ENCODE data around the gene TGM6. TPM values are rescaled to one million over a fixed set of nuclear protein-coding genes. Genes with fewer than 3 reads are reported as not detected.

Gene TGM6
- total and polyA plus RNA-seq, 2 experiments from 2014 or later = not detected

DNA sequence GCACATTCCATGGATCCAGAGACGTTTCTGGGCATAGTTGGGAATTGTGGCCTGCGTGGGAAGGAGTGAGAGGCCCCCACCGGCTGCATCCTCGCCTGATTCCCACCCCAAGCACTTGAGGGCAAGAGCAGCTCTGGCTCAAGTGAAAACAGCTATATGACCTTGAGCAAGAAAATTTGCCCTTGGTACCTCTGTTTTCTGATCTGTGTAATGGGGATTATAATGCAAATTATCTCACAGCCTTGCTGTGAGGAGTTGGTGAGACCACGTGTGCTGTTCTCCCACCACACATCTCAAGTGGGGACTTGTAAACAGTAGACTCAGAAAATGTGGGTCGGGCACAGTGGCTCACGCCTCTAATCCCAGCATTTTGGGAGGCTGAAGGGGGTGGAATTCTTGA, 602 bp downstream of the TGM6 start:
- Histone ChIP-seq H3K36me3 (replicated peaks; ENCODE audit: insufficient read depth, low read depth) (no peaks in the 10 kb centered on the region), H3K9me2 (replicated peaks; ENCODE audit: insufficient read depth) (no peaks in the 10 kb centered on the region), H4K20me1 (ENCODE audit: insufficient read depth, poor library complexity, severe bottlenecking) (no peaks in the 10 kb centered on the region), H3K4me1 (ENCODE audit: insufficient read depth) (no peaks in the 10 kb centered on the region), H3K9me3 (ENCODE audit: low read depth) (no peaks in the 10 kb centered on the region), H3K27me3 (no peaks in the 10 kb centered on the region), H3K27ac (no peak overlapping the region), H3K4me2 (no peak overlapping the region), H2AFZ (no peak overlapping the region), H3K79me2 (no peaks in the 10 kb centered on the region), H3K4me3 (no peak overlapping the region)
- WGBS (ENCODE audit: low lambda C conversion rate, missing lambda C conversion rate) = 78% methylated on average over 7 of the region's 7 CpGs
- TF ChIP-seq EZH2phosphoT487 (IDR thresholded peaks at IDR 0.05; ENCODE audit: low read depth, severe bottlenecking, unreplicated experiment) (no peak), EZH2 (IDR thresholded peaks at IDR 0.05; ENCODE audit: borderline replicate concordance) (no peak)
- TF ChIP-seq, protein P1, sequence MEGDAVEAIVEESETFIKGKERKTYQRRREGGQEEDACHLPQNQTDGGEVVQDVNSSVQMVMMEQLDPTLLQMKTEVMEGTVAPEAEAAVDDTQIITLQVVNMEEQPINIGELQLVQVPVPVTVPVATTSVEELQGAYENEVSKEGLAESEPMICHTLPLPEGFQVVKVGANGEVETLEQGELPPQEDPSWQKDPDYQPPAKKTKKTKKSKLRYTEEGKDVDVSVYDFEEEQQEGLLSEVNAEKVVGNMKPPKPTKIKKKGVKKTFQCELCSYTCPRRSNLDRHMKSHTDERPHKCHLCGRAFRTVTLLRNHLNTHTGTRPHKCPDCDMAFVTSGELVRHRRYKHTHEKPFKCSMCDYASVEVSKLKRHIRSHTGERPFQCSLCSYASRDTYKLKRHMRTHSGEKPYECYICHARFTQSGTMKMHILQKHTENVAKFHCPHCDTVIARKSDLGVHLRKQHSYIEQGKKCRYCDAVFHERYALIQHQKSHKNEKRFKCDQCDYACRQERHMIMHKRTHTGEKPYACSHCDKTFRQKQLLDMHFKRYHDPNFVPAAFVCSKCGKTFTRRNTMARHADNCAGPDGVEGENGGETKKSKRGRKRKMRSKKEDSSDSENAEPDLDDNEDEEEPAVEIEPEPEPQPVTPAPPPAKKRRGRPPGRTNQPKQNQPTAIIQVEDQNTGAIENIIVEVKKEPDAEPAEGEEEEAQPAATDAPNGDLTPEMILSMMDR (IDR thresholded peaks at IDR 0.05; ENCODE audit: poor library complexity) = no peak
- no peak for DNase-seq (ENCODE audit: low spot score)

DNA sequence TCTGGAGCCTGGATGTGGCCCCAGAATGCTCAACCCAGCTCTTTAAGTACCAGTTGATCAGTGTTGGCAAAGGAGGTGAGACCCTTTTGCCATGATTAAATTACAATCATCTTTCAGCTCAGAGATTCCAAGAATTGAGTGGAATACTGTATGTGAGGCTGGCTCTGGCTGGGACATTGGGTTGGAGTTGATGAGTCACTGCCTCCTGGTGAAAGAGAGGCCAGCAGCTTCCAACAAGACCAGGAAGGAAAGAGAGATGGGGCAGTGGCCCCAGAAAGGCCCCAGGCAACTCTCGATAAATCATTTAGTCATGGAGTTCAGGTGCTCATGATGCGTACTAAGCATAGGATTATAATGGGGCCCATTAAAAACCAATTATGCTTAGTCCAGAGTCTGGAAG, 2.1 kb downstream of the TGM6 start:
- 97% methylated on average over 2 of the region's 2 CpGs for WGBS (ENCODE audit: low lambda C conversion rate, missing lambda C conversion rate)
- Histone ChIP-seq H3K4me3 (no peak overlapping the region), H3K9me2 (replicated peaks; ENCODE audit: insufficient read depth) (no peaks in the 10 kb centered on the region), H3K4me1 (ENCODE audit: insufficient read depth) (no peaks in the 10 kb centered on the region), H3K9me3 (ENCODE audit: low read depth) (no peaks in the 10 kb centered on the region), H3K36me3 (replicated peaks; ENCODE audit: insufficient read depth, low read depth) (no peaks in the 10 kb centered on the region), H3K27ac (no peak overlapping the region), H3K79me2 (no peaks in the 10 kb centered on the region), H3K27me3 (no peaks in the 10 kb centered on the region), H4K20me1 (ENCODE audit: insufficient read depth, poor library complexity, severe bottlenecking) (no peaks in the 10 kb centered on the region), H3K4me2 (no peak overlapping the region), H2AFZ (no peak overlapping the region)
- no peak for DNase-seq (ENCODE audit: low spot score)
- TF ChIP-seq, protein P1 (IDR thresholded peaks at IDR 0.05; ENCODE audit: poor library complexity) = no peak
- no peak for TF ChIP-seq EZH2phosphoT487 (IDR thresholded peaks at IDR 0.05; ENCODE audit: low read depth, severe bottlenecking, unreplicated experiment)
- TF ChIP-seq EZH2 (IDR thresholded peaks at IDR 0.05; ENCODE audit: borderline replicate concordance) = no peak

DNA sequence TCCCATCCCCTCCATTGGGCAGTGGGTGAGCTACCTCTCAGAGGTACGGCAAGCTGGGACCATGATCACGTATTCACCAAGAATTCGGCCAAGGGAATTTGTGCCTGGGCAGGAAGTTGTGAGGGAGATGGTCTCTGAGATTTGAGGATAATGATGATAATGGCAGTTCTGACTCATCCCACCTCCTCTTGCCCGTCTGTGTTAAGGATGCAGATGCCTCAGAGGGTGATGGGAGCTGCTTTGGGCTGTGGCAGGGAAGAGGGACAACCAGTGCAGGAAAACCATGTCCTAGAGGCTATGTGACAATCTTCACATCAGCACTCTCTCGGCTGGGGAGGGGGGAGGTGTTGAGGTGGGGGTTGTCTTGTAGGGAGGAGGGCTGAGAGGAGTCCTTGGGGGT, 4.3 kb downstream of the TGM6 start:
- TF ChIP-seq EZH2phosphoT487 (IDR thresholded peaks at IDR 0.05; ENCODE audit: low read depth, severe bottlenecking, unreplicated experiment) (no peak), EZH2 (IDR thresholded peaks at IDR 0.05; ENCODE audit: borderline replicate concordance) (no peak)
- TF ChIP-seq, protein P1 (IDR thresholded peaks at IDR 0.05; ENCODE audit: poor library complexity) = no peak
- Histone ChIP-seq H3K4me2 (no peak overlapping the region), H3K9me3 (ENCODE audit: low read depth) (no peaks in the 10 kb centered on the region), H4K20me1 (ENCODE audit: insufficient read depth, poor library complexity, severe bottlenecking) (no peaks in the 10 kb centered on the region), H3K27me3 (no peaks in the 10 kb centered on the region), H3K4me3 (no peak overlapping the region), H3K9me2 (replicated peaks; ENCODE audit: insufficient read depth) (no peaks in the 10 kb centered on the region), H3K79me2 (no peaks in the 10 kb centered on the region), H3K4me1 (ENCODE audit: insufficient read depth) (no peaks in the 10 kb centered on the region), H3K36me3 (replicated peaks; ENCODE audit: insufficient read depth, low read depth) (no peaks in the 10 kb centered on the region), H3K27ac (no peak overlapping the region), H2AFZ (no peak overlapping the region)
- no peak for DNase-seq (ENCODE audit: low spot score)
- WGBS (ENCODE audit: low lambda C conversion rate, missing lambda C conversion rate) = 60% methylated on average over 5 of the region's 5 CpGs

DNA sequence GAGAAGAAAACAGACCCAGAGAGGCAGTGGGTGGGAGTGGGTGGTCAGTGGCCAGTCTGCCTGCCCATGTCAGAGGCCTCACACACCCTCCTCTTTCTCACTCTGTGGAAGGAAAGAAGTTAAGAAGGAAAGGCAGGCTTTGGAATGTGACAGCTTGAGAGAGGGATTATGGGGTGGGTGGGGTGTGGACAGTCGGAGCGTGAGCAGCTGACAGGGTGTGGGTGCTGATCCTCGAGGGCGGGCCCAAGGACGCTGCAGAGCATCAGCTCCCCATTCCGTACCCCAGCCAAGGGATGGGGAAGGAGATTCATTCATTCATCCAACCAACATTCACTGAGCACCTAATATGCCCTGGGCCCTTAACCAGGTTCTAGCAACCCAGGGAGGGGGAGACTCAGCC, 4.8 kb downstream of the TGM6 start:
- H3K9me3 ChIP-seq (ENCODE audit: low read depth) = no peaks in the 10 kb centered on the region
- no peak for DNase-seq (ENCODE audit: low spot score)
- no peak overlapping the region for H2AFZ ChIP-seq
- no peak overlapping the region for H3K27ac ChIP-seq
- H3K9me2 ChIP-seq (replicated peaks; ENCODE audit: insufficient read depth) = no peaks in the 10 kb centered on the region
- TF ChIP-seq EZH2 (IDR thresholded peaks at IDR 0.05; ENCODE audit: borderline replicate concordance) (no peak), EZH2phosphoT487 (IDR thresholded peaks at IDR 0.05; ENCODE audit: low read depth, severe bottlenecking, unreplicated experiment) (no peak)
- TF ChIP-seq, protein P1 (IDR thresholded peaks at IDR 0.05; ENCODE audit: poor library complexity) = no peak
- H3K27me3 ChIP-seq = no peaks in the 10 kb centered on the region
- no peak overlapping the region for H3K4me3 ChIP-seq
- no peaks in the 10 kb centered on the region for H4K20me1 ChIP-seq (ENCODE audit: insufficient read depth, poor library complexity, severe bottlenecking)
- no peaks in the 10 kb centered on the region for H3K79me2 ChIP-seq
- H3K4me2 ChIP-seq = no peak overlapping the region
- H3K36me3 ChIP-seq (replicated peaks; ENCODE audit: insufficient read depth, low read depth) = no peaks in the 10 kb centered on the region
- 47% methylated on average over 5 of the region's 6 CpGs for WGBS (ENCODE audit: low lambda C conversion rate, missing lambda C conversion rate)
- no peaks in the 10 kb centered on the region for H3K4me1 ChIP-seq (ENCODE audit: insufficient read depth)
